Ramos (cell line): ENCODE measurements around the gene DOK1.

Source experiments
- in situ Hi-C: fragments of 300-500 bp; cut with MboI; formaldehyde crosslinking; loops from one replicate; pipeline ENCODE4 v1.14.3; 2022; ENCODE audit warnings: low sequenced_read_pairs; ENCODE audit not compliant: unreplicated experiment

Gene DOK1

GRCh38 chr2:74588664-74589063, 34.1 kb downstream of the DOK1 start:
- in situ Hi-C loops, result no loop called here

GRCh38 chr2:74593826-74594772, 39.6 kb downstream of the DOK1 start:
- in situ Hi-C loops, result no loop called here

GRCh38 chr2:74596584-74596983, 42.1 kb downstream of the DOK1 start:
- in situ Hi-C loops, result no loop called here

DNA sequence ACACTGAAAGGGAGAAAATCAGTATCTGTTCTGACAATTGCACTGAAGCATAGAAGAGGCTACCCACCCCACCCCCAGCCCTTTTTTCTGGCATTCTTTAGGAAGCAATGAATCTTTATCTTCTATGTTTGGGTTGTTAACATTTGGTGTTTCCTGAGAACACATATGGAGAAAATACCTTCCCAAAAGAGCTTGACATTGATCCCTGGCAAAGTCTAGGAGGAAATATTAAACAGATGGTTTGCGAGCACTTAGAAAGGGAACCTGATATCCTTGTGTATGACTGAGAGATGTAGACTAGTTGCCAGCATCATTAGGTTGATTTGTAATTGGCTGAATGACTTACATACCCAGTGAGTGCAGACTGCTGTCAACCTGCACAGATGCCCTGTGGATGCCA, 42.9 kb downstream of the DOK1 start:
- in situ Hi-C loops, result no loop called here

- in situ Hi-C loops, result no loop called here
Measured at GRCh38 chr2:74599676-74600075, 45.2 kb downstream of the DOK1 start.

DNA sequence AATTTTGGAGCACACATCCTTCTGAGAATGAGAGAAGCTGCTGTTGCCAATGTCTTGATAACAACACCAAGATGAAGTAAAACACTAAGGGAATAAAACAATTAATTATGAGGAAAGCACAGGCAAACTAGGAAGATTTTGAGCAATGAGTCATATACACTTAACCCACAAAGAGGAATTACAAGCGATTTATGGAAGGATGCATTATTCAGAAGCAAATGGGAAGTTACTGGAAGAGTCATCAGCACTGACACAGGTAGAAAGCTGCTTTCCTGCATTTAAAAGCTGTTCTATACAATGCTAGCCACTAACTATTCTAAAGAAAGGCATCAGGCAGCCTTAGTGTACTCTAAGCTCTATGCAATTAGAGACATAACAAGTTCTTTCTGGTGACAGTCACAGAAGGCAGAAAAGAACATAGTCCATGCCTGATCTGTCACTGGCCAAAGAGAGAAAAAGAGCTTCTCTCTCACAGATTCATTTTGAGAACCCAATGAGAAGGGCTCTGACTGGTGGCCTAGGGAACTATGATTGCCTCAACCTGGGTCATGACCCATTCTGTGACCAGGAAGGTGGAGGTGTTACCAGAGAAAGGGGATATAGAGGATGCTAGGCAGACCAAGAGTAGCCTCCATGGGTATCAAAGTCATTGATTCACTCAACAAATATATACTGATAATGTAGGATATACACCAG, 48.2 kb downstream of the DOK1 start:
- in situ Hi-C loops, result no loop called here

DNA sequence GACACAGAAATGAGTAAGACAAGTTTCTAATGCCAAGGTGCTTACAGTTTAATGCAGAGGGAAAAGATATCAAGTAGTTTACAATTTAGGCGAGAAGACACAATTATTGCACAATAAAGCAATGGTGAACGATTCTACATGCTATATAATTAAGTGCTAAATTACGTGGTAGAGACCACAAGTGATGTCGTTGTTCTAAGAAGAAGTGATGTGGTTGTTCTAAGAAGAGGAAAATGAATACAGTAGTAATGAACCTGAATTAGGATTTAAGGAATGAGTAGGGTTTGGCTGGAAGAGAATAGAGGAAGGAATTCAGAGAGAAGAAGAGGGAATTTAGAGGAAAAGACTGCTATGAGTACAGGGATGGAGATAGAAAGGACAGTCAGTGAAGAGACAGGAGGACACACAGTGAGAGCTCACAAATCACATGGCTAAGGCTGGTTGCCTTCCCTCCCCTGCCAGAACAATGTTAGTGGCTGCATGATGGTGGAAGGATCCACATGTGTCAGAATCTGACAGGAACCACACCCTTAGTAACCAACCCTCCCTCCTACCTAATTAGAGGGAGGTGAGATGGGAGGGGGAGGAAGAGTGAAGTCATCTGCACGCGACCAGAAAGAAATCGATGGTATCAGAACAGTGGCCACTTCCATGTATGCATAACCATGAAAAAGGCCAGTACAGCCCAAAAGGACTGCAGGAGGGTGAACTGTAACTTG, 48.9 kb downstream of the DOK1 start:
- in situ Hi-C loops, result no loop called here

- in situ Hi-C loops, result no loop called here
Measured at GRCh38 chr2:74606927-74607326, 52.4 kb downstream of the DOK1 start.
